Esophagus (tissue), 2 donors: ENCODE data around the gene FASN. TPM values are rescaled to one million over a fixed set of nuclear protein-coding genes. Genes with fewer than 3 reads are reported as not detected.

Experiments used
- H3K27ac ChIP-seq, 2 donors: one replicate each; pipeline ENCODE4 v1.5.1; 2013; ENCODE audit warnings: low read depth in 2 of 2, mild to moderate bottlenecking in 2 of 2, inconsistent platforms in 1 of 2, low read length in 1 of 2, moderate library complexity in 1 of 2
- H3K27me3 ChIP-seq, 2 donors: one replicate each; pipeline ENCODE4 v1.6.1; 2013; ENCODE audit warnings: low read length in 2 of 2, control low read depth in 1 of 2, mild to moderate bottlenecking in 1 of 2; ENCODE audit not compliant: insufficient read depth in 2 of 2, control insufficient read depth in 1 of 2
- H3K36me3 ChIP-seq, 2 donors: one replicate each; pipeline ENCODE4 v1.6.1; 2013; ENCODE audit warnings: low read length in 1 of 2; ENCODE audit not compliant: control insufficient read depth in 2 of 2, insufficient read depth in 2 of 2
- H3K4me1 ChIP-seq, 2 donors: one replicate each; pipeline ENCODE4 v1.6.1; 2013; ENCODE audit warnings: low read length in 1 of 2; ENCODE audit not compliant: control insufficient read depth in 2 of 2, insufficient read depth in 2 of 2
- H3K4me3 ChIP-seq, 2 donors: one replicate each; pipeline ENCODE4 v1.5.1; 2013; ENCODE audit warnings: low read length in 2 of 2, mild to moderate bottlenecking in 2 of 2, low read depth in 1 of 2, moderate library complexity in 1 of 2
- H3K9me3 ChIP-seq, 2 donors: one replicate each; pipeline ENCODE4 v1.6.1; 2013; ENCODE audit warnings: mild to moderate bottlenecking in 2 of 2, low read depth in 1 of 2, low read length in 1 of 2, moderate library complexity in 1 of 2; ENCODE audit not compliant: control insufficient read depth in 2 of 2, insufficient read depth in 1 of 2
- WGBS, 2 donors: extraction: QIAGEN DNeasy Blood & Tissue Kit; methylation state at CpG; one replicate each; pipeline ENCODE4 v1.1.7; 2013; 5-methylcytosine and 5-hydroxymethylcytosine counted together
- polyA plus RNA-seq, 2 donors: library from polyadenylated mRNA; stranded (reverse); fragments of 200-250 nt; gene quantifications; one replicate each; pipeline ENCODE4 v1.2.3, GENCODE V29; 2013
- donor health status: healthy with polysubstance abuse.
- donor health status: Bipolar disorder and iron deficiency.

FASN gene
- polyA plus RNA-seq, 2 donors, result 92.2 to 95.9 TPM

GRCh38 chr17:82089723-82090548, 8.1 kb downstream of the FASN start:
- H3K4me1 ChIP-seq, result no peaks in the 10 kb centered on the region
- H3K36me3 ChIP-seq, result peaks cover 44 to 93% of the 10 kb centered on the region in 2 donors
- H3K27ac ChIP-seq, result no peak overlapping the region
- no peaks in the 10 kb centered on the region for H3K27me3 ChIP-seq
- H3K9me3 ChIP-seq, result peaks cover 0 to 2% of the 10 kb centered on the region in 2 donors
- WGBS, 2 donors, result 90 to 91% methylated on average over 20 to 29 of the region's 29 CpGs
- no peak overlapping the region for H3K4me3 ChIP-seq

- Histone ChIP-seq H3K27me3 (no peaks in the 10 kb centered on the region), H3K4me1 (no peaks in the 10 kb centered on the region), H3K36me3 (peaks cover 44 to 97% of the 10 kb centered on the region in 2 donors), H3K9me3 (peaks cover 0 to 2% of the 10 kb centered on the region in 2 donors), H3K27ac (no peak overlapping the region), H3K4me3 (no peak overlapping the region)
- 87 to 92% methylated on average over 47 of the region's 47 CpGs for WGBS, 2 donors
These were observed 9.0 kb downstream of the FASN start for GRCh38 chr17:82088838-82089722.

- WGBS, 2 donors, result 95 to 96% methylated on average over 48 of the region's 48 CpGs
These were observed 9.8 kb downstream of the FASN start for GRCh38 chr17:82087961-82088837.

GRCh38 chr17:82086941-82087906, 10.8 kb downstream of the FASN start:
- Histone ChIP-seq H3K9me3 (peaks cover 0 to 2% of the 10 kb centered on the region in 2 donors), H3K27me3 (no peaks in the 10 kb centered on the region), H3K27ac (no peak overlapping the region), H3K4me1 (no peaks in the 10 kb centered on the region), H3K4me3 (no peak overlapping the region), H3K36me3 (peaks cover 46 to 99% of the 10 kb centered on the region in 2 donors)
- 89 to 94% methylated on average over 38 to 39 of the region's 39 CpGs for WGBS, 2 donors

More at GRCh38 chr17:82087961-82088837, 9.8 kb downstream of the FASN start:
- H3K27ac ChIP-seq, result no peak overlapping the region
- peaks cover 45 to 99% of the 10 kb centered on the region in 2 donors for H3K36me3 ChIP-seq
- H3K9me3 ChIP-seq, result peaks cover 0 to 2% of the 10 kb centered on the region in 2 donors
- no peak overlapping the region for H3K4me3 ChIP-seq
- no peaks in the 10 kb centered on the region for H3K4me1 ChIP-seq
- no peaks in the 10 kb centered on the region for H3K27me3 ChIP-seq

- no peaks in the 10 kb centered on the region for H3K4me1 ChIP-seq
- 90 to 92% methylated on average over 25 of the region's 25 CpGs for WGBS, 2 donors
These were observed 11.9 kb downstream of the FASN start for GRCh38 chr17:82085931-82086764.

GRCh38 chr17:82085031-82085861, 12.8 kb downstream of the FASN start:
- Histone ChIP-seq H3K9me3 (no peaks in the 10 kb centered on the region), H3K4me3 (no peak overlapping the region), H3K4me1 (no peaks in the 10 kb centered on the region), H3K27ac (no peak overlapping the region), H3K27me3 (no peaks in the 10 kb centered on the region), H3K36me3 (peaks cover 45 to 99% of the 10 kb centered on the region in 2 donors)
- WGBS, 2 donors, result 83 to 90% methylated on average over 39 to 49 of the region's 49 CpGs

More at GRCh38 chr17:82085931-82086764, 11.9 kb downstream of the FASN start:
- Histone ChIP-seq H3K27me3 (no peaks in the 10 kb centered on the region), H3K36me3 (peaks cover 40 to 98% of the 10 kb centered on the region in 2 donors), H3K27ac (no peak overlapping the region), H3K4me3 (no peak overlapping the region), H3K9me3 (peaks cover 0 to 2% of the 10 kb centered on the region in 2 donors)

- Histone ChIP-seq H3K9me3 (no peaks in the 10 kb centered on the region), H3K27ac (no peak overlapping the region), H3K27me3 (no peaks in the 10 kb centered on the region), H3K4me1 (no peaks in the 10 kb centered on the region), H3K4me3 (no peak overlapping the region), H3K36me3 (peaks cover 45 to 97% of the 10 kb centered on the region in 2 donors)
- 91 to 93% methylated on average over 31 of the region's 31 CpGs for WGBS, 2 donors
These were observed 13.5 kb downstream of the FASN start for GRCh38 chr17:82084373-82085030.
